ENCODE measurements around the gene EXOC4. TPM values are rescaled to one million over a fixed set of nuclear protein-coding genes. Genes with fewer than 3 reads are reported as not detected.

Gene EXOC4
- total RNA-seq, 3 donors from 2014 or later = 63.9 to 90.2 (median 89.5) TPM

DNA sequence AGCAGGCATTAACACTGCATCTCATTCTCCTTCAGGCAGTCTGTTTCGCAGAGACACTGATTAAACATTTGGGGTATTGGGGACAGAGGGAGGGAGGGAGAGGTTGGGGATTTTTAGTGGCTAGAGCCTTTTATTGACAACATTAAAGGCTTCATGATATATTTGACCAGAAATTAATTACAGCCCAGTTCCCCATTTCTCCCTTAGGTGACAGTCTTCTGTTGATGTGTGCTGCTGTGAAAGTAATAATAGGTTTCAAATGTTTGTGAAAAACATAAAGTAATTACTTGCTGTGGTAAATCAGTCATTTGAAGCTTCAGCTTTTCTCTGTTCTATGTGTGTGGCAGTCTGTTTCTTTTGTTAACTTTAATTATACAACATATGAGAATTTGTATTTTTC is 769.0 kb downstream of the EXOC4 start:
- Histone ChIP-seq H3K36me3 (ENCODE audit: low read depth) (no peaks in the 10 kb centered on the region), H3K4me1 (ENCODE audit: low read depth) (no peaks in the 10 kb centered on the region), H3K9me3 (no peaks in the 10 kb centered on the region), H3K4me3 (no peak overlapping the region)
- intact Hi-C loops (cut with DNase I, micrococcal nuclease) = no loop called here
- ATAC-seq = no peak
- TF ChIP-seq, protein P1, sequence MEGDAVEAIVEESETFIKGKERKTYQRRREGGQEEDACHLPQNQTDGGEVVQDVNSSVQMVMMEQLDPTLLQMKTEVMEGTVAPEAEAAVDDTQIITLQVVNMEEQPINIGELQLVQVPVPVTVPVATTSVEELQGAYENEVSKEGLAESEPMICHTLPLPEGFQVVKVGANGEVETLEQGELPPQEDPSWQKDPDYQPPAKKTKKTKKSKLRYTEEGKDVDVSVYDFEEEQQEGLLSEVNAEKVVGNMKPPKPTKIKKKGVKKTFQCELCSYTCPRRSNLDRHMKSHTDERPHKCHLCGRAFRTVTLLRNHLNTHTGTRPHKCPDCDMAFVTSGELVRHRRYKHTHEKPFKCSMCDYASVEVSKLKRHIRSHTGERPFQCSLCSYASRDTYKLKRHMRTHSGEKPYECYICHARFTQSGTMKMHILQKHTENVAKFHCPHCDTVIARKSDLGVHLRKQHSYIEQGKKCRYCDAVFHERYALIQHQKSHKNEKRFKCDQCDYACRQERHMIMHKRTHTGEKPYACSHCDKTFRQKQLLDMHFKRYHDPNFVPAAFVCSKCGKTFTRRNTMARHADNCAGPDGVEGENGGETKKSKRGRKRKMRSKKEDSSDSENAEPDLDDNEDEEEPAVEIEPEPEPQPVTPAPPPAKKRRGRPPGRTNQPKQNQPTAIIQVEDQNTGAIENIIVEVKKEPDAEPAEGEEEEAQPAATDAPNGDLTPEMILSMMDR (IDR thresholded peaks at IDR 0.05) = no peak
- DNase-seq = no peak

DNA sequence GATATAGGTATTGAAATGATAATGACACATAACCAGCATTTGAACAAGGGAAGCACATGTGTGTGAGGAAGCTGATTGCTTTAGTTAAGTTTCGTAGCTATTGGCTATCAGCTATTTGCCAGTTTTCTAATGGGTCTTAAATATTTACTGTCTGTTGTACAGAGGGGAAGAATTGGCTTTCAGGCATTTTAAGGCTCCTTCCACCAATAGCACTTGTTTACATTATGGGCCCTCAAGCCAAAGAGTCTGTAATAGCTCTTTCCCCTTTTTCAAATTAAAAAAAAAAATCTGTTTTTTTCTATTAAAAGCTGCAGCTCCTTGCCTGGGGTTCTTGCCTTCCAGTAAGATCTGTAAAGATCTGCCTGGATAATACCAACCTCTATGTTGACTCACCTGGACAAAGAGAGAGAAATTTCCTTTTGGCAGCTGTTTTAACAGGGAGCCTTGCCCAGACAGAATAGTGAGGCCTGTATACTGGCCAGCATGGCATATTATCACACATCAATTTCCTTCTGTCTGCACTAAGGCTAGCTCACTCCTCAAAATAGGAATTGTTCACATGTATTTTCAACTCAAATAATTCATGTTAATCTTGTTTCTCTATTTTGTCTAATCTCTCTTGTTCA is 769.5 kb downstream of the EXOC4 start:
- ATAC-seq (peak; percentile 89), DNase-seq (peak in 1 of 3 donors; percentile 21)
- Histone ChIP-seq H3K36me3 (ENCODE audit: low read depth) (no peaks in the 10 kb centered on the region), H3K9me3 (no peaks in the 10 kb centered on the region), H3K4me1 (ENCODE audit: low read depth) (no peaks in the 10 kb centered on the region), H3K4me3 (no peak overlapping the region)
- intact Hi-C loops (cut with DNase I, micrococcal nuclease) = no loop called here
- TF ChIP-seq, protein P1 (IDR thresholded peaks at IDR 0.05) = no peak

DNA sequence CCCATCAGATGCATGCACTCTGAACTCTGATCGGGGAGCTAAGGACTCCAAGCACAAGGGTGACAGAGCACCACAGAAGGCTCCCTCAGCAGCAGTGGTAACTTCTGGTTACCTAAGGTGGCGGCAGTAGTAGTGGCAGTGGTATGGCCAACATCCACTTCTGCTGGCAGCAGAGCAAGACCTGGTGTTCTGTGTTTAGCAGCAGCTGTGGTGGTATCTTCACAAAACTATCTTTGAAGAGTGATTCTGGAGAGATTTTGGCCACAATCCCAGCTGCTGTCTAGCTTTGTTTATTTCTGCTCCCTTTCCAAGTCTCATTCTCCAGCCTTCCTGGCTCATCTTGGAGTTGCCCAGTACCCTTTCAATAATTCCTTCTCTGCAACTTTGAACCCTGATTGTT is 771.9 kb downstream of the EXOC4 start:
- Histone ChIP-seq H3K36me3 (ENCODE audit: low read depth) (no peaks in the 10 kb centered on the region), H3K4me1 (ENCODE audit: low read depth) (no peaks in the 10 kb centered on the region), H3K9me3 (peaks cover 8% of the 10 kb centered on the region), H3K4me3 (no peak overlapping the region)
- TF ChIP-seq, protein P1 (IDR thresholded peaks at IDR 0.05) = no peak
- DNase-seq = no peak
- no peak for ATAC-seq
- intact Hi-C loops (cut with DNase I, micrococcal nuclease) = no loop called here

DNA sequence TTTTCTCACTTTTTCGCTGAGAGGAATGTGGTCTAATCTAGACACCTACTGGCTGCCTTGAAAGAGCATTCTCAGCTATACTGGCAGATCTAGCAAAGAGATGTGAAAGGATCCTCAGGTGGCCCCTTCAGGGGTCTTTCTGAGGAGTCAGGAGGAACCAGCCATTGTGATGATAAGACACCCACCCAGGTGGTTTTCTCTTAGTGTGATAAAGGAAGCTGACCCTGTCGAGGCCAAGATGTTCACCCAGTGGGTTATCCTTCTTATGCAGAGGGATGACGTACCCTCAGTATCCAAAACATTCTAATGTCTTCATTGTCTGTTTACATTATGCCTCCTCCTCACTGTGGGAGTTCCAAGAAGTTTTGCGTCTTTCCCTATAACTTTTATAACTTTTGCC is 776.0 kb downstream of the EXOC4 start:
- no peak overlapping the region for H3K4me3 ChIP-seq
- ATAC-seq = no peak
- no peak for DNase-seq
- H3K9me3 ChIP-seq = peaks cover 12% of the 10 kb centered on the region
- no peaks in the 10 kb centered on the region for H3K36me3 ChIP-seq (ENCODE audit: low read depth)
- intact Hi-C loops (cut with DNase I, micrococcal nuclease) = no loop called here
- TF ChIP-seq, protein P1 (IDR thresholded peaks at IDR 0.05) = no peak
- H3K4me1 ChIP-seq (ENCODE audit: low read depth) = no peaks in the 10 kb centered on the region

DNA sequence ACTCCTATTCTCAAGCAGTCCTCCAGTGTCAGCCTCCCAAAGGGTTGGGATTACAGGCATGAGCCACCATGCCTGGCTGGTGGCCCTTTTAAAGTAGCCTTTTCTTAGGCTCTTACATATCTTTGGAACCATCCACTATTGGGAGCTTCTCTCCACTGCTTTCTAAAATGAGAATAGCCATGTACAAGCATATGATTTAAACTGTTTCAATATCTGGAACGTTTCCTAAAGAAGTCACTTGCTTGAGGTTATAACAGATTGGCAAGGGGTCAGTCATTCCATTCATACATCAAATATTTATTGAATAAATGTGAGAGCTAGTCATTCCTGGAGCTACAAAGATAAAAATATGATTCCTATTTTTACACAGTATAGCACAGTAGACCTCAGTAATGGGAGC is 776.9 kb downstream of the EXOC4 start:
- no peaks in the 10 kb centered on the region for H3K36me3 ChIP-seq (ENCODE audit: low read depth)
- TF ChIP-seq, protein P1 (IDR thresholded peaks at IDR 0.05) = no peak
- no peak for DNase-seq

DNA sequence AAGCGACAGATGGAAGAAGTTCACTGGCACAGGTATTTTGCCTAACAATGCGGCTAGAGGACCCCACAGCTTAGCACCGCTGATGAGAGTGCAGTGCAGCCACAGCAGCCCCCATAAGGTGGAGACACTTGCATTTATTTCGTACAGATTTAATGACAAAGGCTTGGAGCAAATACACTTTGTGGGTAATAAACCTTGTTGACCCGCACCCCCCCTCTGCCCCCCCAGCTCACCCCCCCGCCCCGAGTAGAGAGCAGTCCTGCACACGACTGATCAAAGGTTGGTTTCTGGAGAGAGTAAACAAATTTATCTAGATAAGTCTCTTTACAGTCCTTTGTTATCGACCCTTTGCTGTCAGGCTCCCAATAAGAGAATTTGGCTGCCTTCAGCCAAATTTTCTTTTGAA is 777.6 kb downstream of the EXOC4 start:
- intact Hi-C loops (cut with DNase I, micrococcal nuclease) = no loop called here
- Histone ChIP-seq H3K9me3 (peaks cover 12% of the 10 kb centered on the region), H3K4me3 (no peak overlapping the region), H3K36me3 (ENCODE audit: low read depth) (no peaks in the 10 kb centered on the region), H3K4me1 (ENCODE audit: low read depth) (no peaks in the 10 kb centered on the region)
- DNase-seq (no peak), ATAC-seq (no peak)
- TF ChIP-seq, protein P1 (IDR thresholded peaks at IDR 0.05) = no peak

More for the DNA sequence above, 776.9 kb downstream of the EXOC4 start:
- no peak overlapping the region for H3K4me3 ChIP-seq
- peaks cover 12% of the 10 kb centered on the region for H3K9me3 ChIP-seq
- H3K4me1 ChIP-seq (ENCODE audit: low read depth) = no peaks in the 10 kb centered on the region
- no peak for ATAC-seq
- intact Hi-C loops (cut with DNase I, micrococcal nuclease) = no loop called here

Measured in mucosa of descending colon (tissue), 3 donors.